Activated naive CD8-positive, alpha-beta T cell (primary cell): Measurements from ENCODE around the gene ELP5.

Experiments
- H3K27ac Mint-ChIP-seq: one replicate; pipeline ENCODE4 v1.8.0; 2021; ENCODE audit warnings: mixed read lengths
- H3K27me3 Mint-ChIP-seq: one replicate; pipeline ENCODE4 v1.8.0; 2021; ENCODE audit warnings: mixed read lengths
- H3K36me3 Mint-ChIP-seq: one replicate; pipeline ENCODE4 v1.8.0; 2021; ENCODE audit warnings: mixed read lengths
- H3K4me1 Mint-ChIP-seq: one replicate; pipeline ENCODE4 v1.8.0; 2021; ENCODE audit warnings: low read depth, mixed read lengths
- H3K4me3 Mint-ChIP-seq: one replicate; pipeline ENCODE4 v1.8.0; 2021; ENCODE audit warnings: mild to moderate bottlenecking, mixed read lengths
- H3K9me3 Mint-ChIP-seq: one replicate; pipeline ENCODE4 v1.8.0; 2021; ENCODE audit warnings: low read depth, mixed read lengths

Gene ELP5

DNA sequence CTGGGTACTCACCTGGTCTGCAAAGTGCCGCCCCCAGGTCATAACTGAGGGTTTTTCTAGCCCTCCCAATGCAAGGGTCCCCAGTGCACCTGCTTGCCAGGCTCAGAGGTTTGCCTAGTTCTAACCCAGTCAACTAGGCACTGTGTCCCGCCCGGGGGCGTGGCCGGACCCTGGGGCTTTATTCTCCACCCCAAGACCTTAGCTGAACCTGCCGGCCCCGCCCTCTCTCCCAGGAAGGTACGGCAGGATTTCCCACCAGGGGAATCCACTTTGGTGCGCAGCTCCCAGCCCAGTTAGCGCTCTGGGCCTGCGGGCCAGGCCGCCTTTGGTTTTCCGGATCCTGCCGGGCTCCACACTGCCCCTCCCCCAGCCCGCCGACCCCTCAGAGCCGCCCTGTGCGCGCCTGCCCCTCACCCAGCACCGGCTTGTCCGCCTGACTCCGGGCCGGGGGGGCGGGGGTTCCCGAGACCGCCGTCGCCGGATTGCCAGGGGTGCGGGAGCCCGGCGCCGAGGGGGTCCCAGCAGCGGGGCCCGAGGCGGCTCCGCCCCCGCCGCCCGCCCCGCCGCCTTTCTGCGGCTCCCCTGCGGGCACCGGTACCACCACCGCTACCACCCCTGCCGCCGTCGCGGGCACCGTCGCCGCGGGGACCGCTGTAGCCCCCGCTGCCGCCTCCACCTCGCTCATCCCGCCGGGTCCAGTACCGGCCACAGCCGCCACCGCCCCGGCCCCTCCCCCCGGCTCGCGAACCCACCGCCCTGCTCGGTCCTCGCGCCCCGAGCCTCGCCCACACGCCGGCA is 42.0 kb downstream of the ELP5 start:
- Mint-ChIP-seq H3K36me3 (no peaks in the 10 kb centered on the region), H3K9me3 (no peaks in the 10 kb centered on the region), H3K27me3 (peaks cover 3% of the 10 kb centered on the region), H3K4me3 (peak overlapping the region; percentile 59), H3K4me1 (peaks cover 23% of the 10 kb centered on the region), H3K27ac (no peak overlapping the region)

DNA sequence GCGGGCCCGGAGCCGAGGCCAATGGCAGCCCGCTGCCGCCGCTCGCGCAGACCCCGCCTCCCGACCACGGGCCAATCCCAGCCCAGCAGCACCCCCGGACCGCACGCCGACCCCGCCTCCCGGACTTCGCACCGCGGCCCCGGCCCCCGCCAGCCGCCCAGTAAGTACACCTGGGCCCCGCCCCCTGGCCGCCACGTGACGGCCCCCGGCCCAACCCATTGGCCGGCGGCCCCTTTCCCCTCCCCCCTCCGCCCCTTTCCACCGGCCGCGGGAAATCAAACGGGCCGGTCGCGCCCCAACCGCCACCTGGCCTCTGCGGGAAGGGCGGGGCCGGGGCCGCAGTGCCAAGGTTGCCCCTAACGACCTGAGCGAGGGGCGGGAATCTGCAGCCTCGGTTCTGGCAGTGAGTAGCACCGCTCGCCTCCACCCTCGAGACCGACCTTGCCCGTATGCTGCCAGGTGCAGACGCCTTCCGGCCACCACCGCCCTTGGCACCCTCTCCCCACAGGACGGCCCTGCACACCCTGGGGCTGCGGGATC is 42.7 kb downstream of the ELP5 start, which contains the start of gene YBX2:
YBX2 (minus strand) TSS at position 26 of the 540 bp plus-strand sequence. CDS start 139 bp downstream, outside the sequence.
- Mint-ChIP-seq H3K27me3 (peaks cover 3% of the 10 kb centered on the region), H3K4me1 (peaks cover 23% of the 10 kb centered on the region), H3K27ac (peak within 1 kb of the TSS; percentile 50), H3K9me3 (no peaks in the 10 kb centered on the region), H3K36me3 (no peaks in the 10 kb centered on the region), H3K4me3 (peak within 1 kb of the TSS; percentile 85)

DNA sequence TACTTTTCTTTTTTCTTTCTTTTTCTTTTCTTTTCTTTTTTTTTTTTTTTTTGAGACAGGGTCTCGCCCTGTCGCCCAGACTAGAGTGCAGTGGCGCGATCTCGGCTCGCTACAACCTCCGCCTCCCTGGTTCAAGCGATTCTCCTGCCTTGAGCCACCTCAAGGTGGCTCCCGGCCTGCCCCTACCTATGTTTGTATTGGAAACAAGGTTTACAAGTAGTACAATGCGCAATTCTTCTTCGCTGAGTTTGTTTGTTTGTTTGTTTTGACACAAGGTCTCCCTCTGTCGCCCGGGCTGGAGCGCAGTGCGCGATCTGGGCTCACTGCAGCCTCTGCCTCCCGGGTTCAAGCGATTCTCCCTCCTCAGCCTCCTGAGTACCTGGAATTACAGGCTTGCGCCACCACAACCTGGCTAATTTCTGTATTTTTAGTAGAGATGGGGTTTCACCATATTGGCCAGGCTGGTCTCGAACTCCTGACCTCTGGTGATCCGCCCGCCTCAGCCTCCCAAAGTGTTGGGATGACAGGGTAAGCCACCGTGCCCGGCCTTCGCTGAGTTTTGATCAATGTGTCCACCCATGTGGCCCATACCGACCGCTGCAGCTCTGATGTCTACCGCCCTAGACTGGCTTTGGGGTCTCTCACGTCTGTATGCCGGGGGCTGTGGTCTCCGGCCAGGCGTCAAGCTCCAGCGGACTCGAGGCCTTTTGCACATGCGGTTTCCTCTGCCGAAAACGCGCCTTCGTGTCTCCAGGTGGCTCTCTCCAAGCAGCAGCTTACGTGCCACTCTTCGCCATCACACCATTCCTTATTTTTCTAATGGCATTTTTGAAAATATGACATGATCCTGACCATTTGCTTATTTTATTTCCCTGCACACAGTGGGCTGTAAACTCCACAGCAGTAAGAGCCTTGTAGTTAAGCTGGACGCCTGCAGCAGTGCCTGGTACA is 43.5 kb downstream of the ELP5 start:
- H3K27ac Mint-ChIP-seq: peak overlapping the region; percentile 50

DNA sequence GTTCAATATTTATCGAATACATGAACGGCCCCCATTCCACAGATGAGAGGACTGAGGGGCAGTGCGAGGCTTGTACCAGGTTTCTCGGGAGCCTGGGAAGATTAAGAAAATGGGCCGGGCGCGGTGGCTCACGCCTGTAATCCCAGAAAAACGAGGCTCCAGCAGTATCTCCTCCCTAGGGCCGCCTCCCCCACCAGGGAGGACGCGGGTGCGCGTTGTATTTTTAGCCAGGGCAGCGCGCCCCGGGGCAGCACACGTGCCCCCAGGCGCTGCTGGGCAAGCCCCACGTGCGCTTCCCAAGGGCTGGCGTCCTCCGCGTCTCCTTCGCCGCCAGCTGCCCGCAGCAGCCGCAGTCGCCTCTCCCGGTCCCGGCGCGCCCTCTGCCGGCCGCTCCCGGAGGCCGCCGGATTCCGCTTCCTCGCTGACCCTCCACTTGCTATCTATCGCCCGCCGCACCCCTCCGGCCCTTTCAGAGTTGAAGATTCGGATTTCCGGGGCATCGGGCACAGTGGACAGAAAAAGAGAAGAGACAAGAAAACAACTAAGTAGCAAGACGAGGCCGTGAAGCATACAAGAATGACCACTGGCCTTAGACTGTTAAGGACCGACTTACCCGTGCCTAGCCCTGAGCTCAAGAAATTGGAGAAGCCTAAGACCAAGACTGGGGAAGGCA is 44.3 kb downstream of the ELP5 start:
- H3K27ac Mint-ChIP-seq: no peak overlapping the region
- H3K4me3 Mint-ChIP-seq: no peak overlapping the region
- H3K9me3 Mint-ChIP-seq: no peaks in the 10 kb centered on the region
- H3K4me1 Mint-ChIP-seq: peaks cover 23% of the 10 kb centered on the region
- no peaks in the 10 kb centered on the region for H3K36me3 Mint-ChIP-seq
- H3K27me3 Mint-ChIP-seq: peaks cover 3% of the 10 kb centered on the region

More for the DNA sequence above, 43.5 kb downstream of the ELP5 start:
- Mint-ChIP-seq H3K27me3 (peaks cover 3% of the 10 kb centered on the region), H3K4me1 (peaks cover 23% of the 10 kb centered on the region), H3K9me3 (no peaks in the 10 kb centered on the region), H3K4me3 (peak overlapping the region; percentile 85), H3K36me3 (no peaks in the 10 kb centered on the region)

DNA sequence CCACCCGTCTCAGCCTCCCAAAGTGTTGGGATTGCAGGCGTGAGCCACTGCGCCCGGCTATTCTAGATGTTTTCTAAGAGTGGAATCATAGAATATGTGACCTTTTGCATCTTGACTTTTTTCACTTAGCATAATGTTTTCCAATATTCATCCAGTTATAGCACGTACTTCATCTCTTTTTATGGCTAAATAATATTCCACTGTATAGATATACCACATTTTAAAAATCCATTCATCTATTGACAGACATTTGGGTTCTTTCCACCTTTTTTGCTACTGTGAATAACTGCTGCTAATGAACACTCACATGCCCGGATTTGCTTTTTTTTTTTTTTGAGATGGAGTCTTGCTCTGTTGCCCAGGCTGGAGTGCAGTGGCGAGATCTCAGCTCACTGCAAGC is 52.2 kb downstream of the ELP5 start:
- Mint-ChIP-seq H3K4me1 (peaks cover 10% of the 10 kb centered on the region), H3K4me3 (no peak overlapping the region), H3K27ac (no peak overlapping the region)

DNA sequence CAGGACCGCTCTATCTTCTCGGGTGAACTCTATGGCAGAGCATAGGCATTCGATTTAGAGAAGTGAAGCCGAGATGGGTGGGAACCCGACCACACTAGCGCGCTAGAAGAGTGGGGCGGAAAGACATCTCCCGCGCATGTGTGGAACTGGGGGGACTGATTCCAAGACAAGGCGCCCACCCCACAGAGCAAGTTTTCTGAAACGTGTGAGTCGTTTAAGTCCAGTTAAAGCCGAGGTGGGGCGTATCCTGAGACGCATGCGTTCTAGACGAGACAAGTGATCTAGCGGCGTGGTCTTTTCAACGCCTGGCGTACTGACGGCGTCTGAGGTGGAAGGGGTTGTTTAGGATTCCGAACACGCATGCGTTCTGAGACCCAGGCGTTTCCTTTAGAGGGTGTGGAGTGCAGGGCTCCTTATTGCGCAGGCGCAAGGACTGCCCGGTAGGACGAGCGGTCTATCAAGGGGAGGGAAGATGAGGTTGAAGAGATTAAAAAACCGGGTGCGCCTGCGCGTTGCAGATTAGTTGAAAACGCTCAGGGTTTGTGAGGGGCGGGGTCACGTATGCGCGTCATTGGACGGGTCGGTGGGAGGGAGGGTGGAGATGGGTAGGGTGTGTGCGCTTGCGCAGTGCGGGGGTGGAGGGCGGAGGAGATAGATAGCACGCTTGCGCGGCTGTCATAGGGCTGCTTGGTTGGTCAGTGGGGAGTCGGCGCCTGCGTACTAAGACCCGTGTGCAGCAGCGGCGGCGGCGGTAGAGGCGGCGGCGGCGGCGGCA is 55.1 kb downstream of the ELP5 start, which contains the start of gene EIF5A:
EIF5A (plus strand) TSS at position 718 of the 775 bp plus-strand sequence. CDS start 2,008 bp downstream, outside the sequence.
- Mint-ChIP-seq H3K36me3 (peaks cover 22% of the 10 kb centered on the region), H3K4me1 (peaks cover 33% of the 10 kb centered on the region), H3K27ac (peak within 1 kb of the TSS; percentile 97), H3K4me3 (peak within 1 kb of the TSS; percentile 94), H3K27me3 (no peaks in the 10 kb centered on the region), H3K9me3 (no peaks in the 10 kb centered on the region)

More for the DNA sequence above, 52.2 kb downstream of the ELP5 start:
- peaks cover 4% of the 10 kb centered on the region for H3K36me3 Mint-ChIP-seq
- no peaks in the 10 kb centered on the region for H3K27me3 Mint-ChIP-seq
- H3K9me3 Mint-ChIP-seq: no peaks in the 10 kb centered on the region

DNA sequence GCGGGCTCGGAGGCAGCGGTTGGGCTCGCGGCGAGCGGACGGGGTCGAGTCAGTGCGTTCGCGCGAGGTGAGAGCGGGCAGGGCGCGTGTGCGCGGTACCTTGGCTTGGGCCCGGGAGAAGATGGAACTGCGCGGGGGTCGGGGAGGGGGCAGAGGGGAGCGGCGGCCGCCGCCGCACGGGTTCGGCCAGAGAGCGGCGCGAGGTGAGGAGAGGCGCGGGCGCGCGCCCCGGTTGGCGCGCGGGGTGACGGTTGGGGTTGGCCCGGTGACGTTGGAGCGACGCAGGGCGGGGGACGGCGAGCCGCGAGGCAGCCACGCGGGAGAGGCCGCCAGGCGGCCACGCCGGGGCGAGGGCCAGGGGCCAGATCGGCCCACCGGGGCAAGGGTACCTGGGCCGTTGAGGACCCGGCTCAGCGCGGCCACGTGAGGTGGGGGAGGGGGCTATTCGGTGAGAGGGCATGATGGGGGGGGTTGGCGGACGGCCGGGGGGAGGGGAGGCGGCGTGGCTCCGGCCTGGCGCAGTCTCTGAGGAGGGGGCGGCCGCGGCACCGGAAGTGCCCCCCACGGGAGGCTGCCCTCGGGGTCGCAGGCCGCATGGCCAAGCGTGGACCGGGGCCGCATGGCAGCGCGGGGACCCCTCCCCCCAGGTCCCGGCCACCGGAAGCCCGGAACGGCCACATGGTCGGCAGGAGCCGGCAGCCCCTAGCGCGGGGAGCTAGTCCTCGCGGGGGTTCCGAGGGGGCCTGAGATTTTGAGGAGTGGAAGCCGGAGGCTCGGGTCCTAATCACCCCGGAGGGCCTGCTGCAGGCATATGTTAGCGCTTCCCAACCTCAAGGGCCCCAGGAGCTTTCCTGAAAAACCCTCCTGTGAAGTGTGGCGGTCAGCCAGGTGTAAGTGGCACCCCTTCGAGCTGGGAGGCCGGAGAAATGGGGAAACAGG is 55.9 kb downstream of the ELP5 start:
- H3K27me3 Mint-ChIP-seq: no peaks in the 10 kb centered on the region
- H3K9me3 Mint-ChIP-seq: no peaks in the 10 kb centered on the region
- peak overlapping the region; percentile 97 for H3K27ac Mint-ChIP-seq
- peaks cover 41% of the 10 kb centered on the region for H3K4me1 Mint-ChIP-seq
- peak overlapping the region; percentile 94 for H3K4me3 Mint-ChIP-seq
- peaks cover 22% of the 10 kb centered on the region for H3K36me3 Mint-ChIP-seq

DNA sequence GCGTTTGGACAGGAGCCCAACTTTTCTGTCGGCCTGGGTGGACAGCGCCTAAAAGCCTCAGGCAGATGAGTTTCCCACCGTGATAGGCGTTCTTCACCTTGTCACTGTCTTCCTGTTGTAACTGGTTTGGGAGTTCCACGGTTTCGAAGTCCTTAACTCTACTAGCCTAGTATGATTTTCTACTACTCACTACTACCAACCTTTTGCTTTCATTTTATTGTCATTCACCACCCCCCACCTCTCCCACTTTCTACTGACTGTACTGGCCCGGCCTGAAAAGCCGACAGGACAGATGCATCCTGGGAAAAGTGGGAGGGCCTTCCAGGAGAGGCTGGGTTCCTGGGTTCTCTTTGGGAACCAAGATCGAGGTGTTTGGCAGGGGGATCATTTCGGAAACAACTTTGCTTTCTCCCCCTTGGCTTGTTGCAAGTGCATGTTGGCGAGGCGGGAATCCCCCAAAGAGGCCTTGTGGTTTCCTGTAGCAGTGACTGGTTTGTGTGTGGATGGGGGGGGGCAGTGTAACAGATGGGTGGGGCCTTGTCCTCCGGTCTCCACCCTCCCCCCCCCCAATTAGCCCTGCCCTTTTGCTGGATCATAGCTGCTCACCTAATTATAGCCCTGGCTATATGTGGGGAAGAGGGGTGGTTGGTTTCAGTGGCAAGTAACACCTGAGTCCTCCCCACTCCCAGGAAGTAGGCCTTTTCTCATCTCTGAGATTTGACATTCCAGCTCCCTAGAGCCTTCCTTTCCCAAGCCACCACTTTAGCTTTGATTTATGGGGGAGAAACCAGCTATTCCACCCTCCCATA is 56.8 kb downstream of the ELP5 start:
- Mint-ChIP-seq H3K4me3 (peak overlapping the region; percentile 94), H3K27me3 (no peaks in the 10 kb centered on the region), H3K36me3 (peaks cover 23% of the 10 kb centered on the region), H3K4me1 (peaks cover 50% of the 10 kb centered on the region), H3K27ac (peak overlapping the region; percentile 97), H3K9me3 (no peaks in the 10 kb centered on the region)
